ENCODE results near the gene RFXAP. TPM values are rescaled to one million over a fixed set of nuclear protein-coding genes. Genes with fewer than 3 reads are reported as not detected.

The RFXAP gene
- total and polyA plus RNA-seq, 2 donors from 2014 or later = 2.3 to 6.3 TPM

DNA sequence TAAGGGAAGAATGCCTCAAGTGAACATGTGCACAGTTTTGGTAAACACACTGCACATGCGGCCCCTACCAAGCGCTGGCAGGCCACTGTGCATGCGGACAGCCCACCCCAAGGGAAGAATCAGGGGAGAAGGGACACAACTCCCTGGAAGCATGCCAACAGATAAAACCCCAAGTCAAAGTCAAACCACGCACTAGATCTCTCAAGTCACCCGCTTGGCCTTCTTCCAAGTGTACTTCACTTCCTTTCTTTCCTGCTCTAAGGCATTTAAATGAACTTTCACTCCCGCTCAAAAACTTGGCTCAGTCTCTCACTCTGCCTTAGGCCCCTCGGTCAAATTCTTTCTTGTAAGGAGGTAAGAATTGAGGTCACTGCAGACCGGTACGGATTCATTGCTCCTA lies 4.6 kb upstream of the RFXAP start:
- Histone ChIP-seq H3K27ac (ENCODE audit: low read depth in 2 of 2, low read length in 2 of 2) (no peak overlapping the region), H3K36me3 (ENCODE audit: control insufficient read depth in 2 of 3, insufficient read depth in 3 of 3, low read length in 3 of 3) (no peaks in the 10 kb centered on the region), H3K9me3 (ENCODE audit: control insufficient read depth in 2 of 3, insufficient read depth in 1 of 3, low read length in 3 of 3) (no peaks in the 10 kb centered on the region), H3K4me3 (ENCODE audit: low read length in 3 of 3) (no peak overlapping the region), H3K4me1 (ENCODE audit: control insufficient read depth in 2 of 3, insufficient read depth in 2 of 3, low read depth in 1 of 3, low read length in 3 of 3) (peaks cover 0 to 3% (median 0%) of the 10 kb centered on the region in 3 donors), H3K27me3 (ENCODE audit: control insufficient read depth, insufficient read depth, low read length) (no peaks in the 10 kb centered on the region), H3K9ac (ENCODE audit: low read length in 3 of 3) (no peak overlapping the region)
- DNase-seq = peak in 3 of 5 donors; percentile 20 to 84 (median 60)
- FAIRE-seq = no peak
- intact Hi-C loops (cut with DNase I) = no loop called here
- TF ChIP-seq, protein P1, sequence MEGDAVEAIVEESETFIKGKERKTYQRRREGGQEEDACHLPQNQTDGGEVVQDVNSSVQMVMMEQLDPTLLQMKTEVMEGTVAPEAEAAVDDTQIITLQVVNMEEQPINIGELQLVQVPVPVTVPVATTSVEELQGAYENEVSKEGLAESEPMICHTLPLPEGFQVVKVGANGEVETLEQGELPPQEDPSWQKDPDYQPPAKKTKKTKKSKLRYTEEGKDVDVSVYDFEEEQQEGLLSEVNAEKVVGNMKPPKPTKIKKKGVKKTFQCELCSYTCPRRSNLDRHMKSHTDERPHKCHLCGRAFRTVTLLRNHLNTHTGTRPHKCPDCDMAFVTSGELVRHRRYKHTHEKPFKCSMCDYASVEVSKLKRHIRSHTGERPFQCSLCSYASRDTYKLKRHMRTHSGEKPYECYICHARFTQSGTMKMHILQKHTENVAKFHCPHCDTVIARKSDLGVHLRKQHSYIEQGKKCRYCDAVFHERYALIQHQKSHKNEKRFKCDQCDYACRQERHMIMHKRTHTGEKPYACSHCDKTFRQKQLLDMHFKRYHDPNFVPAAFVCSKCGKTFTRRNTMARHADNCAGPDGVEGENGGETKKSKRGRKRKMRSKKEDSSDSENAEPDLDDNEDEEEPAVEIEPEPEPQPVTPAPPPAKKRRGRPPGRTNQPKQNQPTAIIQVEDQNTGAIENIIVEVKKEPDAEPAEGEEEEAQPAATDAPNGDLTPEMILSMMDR (IDR thresholded peaks at IDR 0.05; ENCODE audit: borderline replicate concordance, extremely low read depth, insufficient read depth) = no peak

DNA sequence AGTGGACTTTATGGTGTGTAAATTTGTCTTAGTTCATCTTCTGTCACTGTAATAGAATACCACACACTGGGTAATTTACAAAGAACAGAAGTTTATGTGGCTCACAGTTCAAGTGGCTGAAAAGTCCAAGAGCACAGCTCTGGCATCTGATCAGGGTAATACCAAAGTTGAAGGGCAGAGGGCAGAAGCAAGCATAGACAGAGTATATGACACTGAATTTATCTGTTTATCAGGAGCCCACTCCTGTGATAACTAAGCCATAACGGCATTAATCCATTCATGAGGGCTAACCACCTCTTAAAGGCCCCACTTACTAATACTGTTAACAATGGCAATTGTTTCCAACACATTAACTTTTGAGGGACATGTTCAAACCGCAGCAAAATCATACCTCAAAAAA lies 4.0 kb upstream of the RFXAP start:
- H3K4me3 ChIP-seq (ENCODE audit: low read length in 3 of 3) = no peak overlapping the region
- H3K4me1 ChIP-seq (ENCODE audit: control insufficient read depth in 2 of 3, insufficient read depth in 2 of 3, low read depth in 1 of 3, low read length in 3 of 3) = peaks cover 0 to 7% (median 0%) of the 10 kb centered on the region in 3 donors
- H3K9ac ChIP-seq (ENCODE audit: low read length in 3 of 3) = no peak overlapping the region
- no peaks in the 10 kb centered on the region for H3K9me3 ChIP-seq (ENCODE audit: control insufficient read depth in 2 of 3, insufficient read depth in 1 of 3, low read length in 3 of 3)
- no peak for DNase-seq
- H3K36me3 ChIP-seq (ENCODE audit: control insufficient read depth in 2 of 3, insufficient read depth in 3 of 3, low read length in 3 of 3) = no peaks in the 10 kb centered on the region
- no peaks in the 10 kb centered on the region for H3K27me3 ChIP-seq (ENCODE audit: control insufficient read depth, insufficient read depth, low read length)
- TF ChIP-seq, protein P1 (IDR thresholded peaks at IDR 0.05; ENCODE audit: borderline replicate concordance, extremely low read depth, insufficient read depth) = no peak
- no peak for FAIRE-seq
- H3K27ac ChIP-seq (ENCODE audit: low read depth in 2 of 2, low read length in 2 of 2) = no peak overlapping the region
- intact Hi-C loops (cut with DNase I) = no loop called here

DNA sequence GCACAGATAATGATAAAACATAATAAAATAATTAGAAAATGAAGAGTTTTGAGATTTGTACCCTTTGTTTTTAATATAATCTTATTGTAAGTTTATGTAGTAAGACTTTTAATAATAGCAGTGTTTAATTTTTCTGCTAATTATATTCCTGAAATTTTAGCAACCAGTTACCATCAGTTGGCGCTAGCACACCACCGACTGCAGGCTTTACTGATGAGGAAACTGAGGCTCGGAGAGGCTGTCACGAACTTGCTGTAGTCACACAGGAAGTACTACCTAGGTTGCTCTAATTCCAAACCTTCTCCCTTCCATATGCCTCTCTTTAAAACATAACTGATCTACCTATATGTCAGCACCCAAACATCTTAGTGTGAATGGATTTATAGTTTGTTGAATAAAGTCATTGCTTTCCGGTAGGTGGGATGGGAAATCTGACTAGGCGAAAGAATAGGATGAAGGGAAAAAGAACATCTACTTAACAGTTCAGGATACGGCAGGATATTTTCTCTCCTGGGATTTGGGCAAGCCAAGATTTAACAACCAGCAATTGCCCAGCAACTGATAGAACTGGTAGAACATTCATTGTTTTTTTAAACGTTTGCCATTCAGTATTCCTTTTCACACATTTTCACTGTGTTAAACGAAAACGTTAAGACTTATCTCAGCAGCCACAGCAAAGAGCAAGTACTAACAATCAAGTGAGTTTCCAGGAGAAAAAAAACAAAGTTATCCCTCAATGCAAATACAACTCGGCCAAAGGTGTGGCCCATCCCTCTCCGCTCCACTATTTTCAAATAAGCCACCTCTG lies 822 bp upstream of the RFXAP start:
- FAIRE-seq = no peak
- no peaks in the 10 kb centered on the region for H3K36me3 ChIP-seq (ENCODE audit: control insufficient read depth in 2 of 3, insufficient read depth in 3 of 3, low read length in 3 of 3)
- H3K4me3 ChIP-seq (ENCODE audit: low read length in 3 of 3) = peak overlapping the region; percentile 60 to 96 (median 96)
- peaks cover 0 to 16% (median 0%) of the 10 kb centered on the region in 3 donors for H3K4me1 ChIP-seq (ENCODE audit: control insufficient read depth in 2 of 3, insufficient read depth in 2 of 3, low read depth in 1 of 3, low read length in 3 of 3)
- no peaks in the 10 kb centered on the region for H3K27me3 ChIP-seq (ENCODE audit: control insufficient read depth, insufficient read depth, low read length)
- TF ChIP-seq, protein P1 (IDR thresholded peaks at IDR 0.05; ENCODE audit: borderline replicate concordance, extremely low read depth, insufficient read depth) = no peak
- H3K9ac ChIP-seq (ENCODE audit: low read length in 3 of 3) = peak overlapping the region in 2 of 3 donors; percentile 40 to 82
- no peaks in the 10 kb centered on the region for H3K9me3 ChIP-seq (ENCODE audit: control insufficient read depth in 2 of 3, insufficient read depth in 1 of 3, low read length in 3 of 3)
- intact Hi-C loops (cut with DNase I) = no loop called here
- DNase-seq = no peak
- H3K27ac ChIP-seq (ENCODE audit: low read depth in 2 of 2, low read length in 2 of 2) = no peak overlapping the region

Data from kidney (tissue), 14 donors.